CD14-positive monocyte (primary cell): ENCODE measurements around the gene CDH5. TPM values are rescaled to one million over a fixed set of nuclear protein-coding genes. Genes with fewer than 3 reads are reported as not detected.

ENCODE experiments used
- DNase-seq, 3 donors: peaks; one replicate each; pipeline ENCODE4 v3.0.0-alpha.2; 2011 to 2022
- H2AFZ ChIP-seq: 2 replicates; pipeline ENCODE4 v1.6.0; 2012; ENCODE audit warnings: mild to moderate bottlenecking, low read depth, low read length, inconsistent platforms; ENCODE audit not compliant: insufficient read depth, poor library complexity, severe bottlenecking
- H3K27ac ChIP-seq, 2 donors: 1 replicate in 1 of 2; 2 replicates in 1 of 2; pipeline ENCODE4 v1.5.1; 2012 to 2013; ENCODE audit warnings: low read length in 2 of 2, control low read depth in 1 of 2, inconsistent platforms in 1 of 2, low read depth in 1 of 2, mild to moderate bottlenecking in 1 of 2
- H3K27me3 ChIP-seq, 2 donors: one replicate each; pipeline versions ENCODE4 v1.6.0 to v1.6.1; 2011 to 2013; ENCODE audit warnings: low read length in 2 of 2; ENCODE audit not compliant: control insufficient read depth in 2 of 2, insufficient read depth in 2 of 2
- H3K36me3 ChIP-seq, 2 donors: replicated peaks in 1 of 2; 1 replicate in 1 of 2; 2 replicates in 1 of 2; pipeline versions ENCODE4 v1.5.1 to v1.6.1; 2012 to 2013; ENCODE audit warnings: low read length in 2 of 2, control low read depth in 1 of 2, inconsistent platforms in 1 of 2, mild to moderate bottlenecking in 1 of 2; ENCODE audit not compliant: insufficient read depth in 2 of 2, control insufficient read depth in 1 of 2
- H3K4me1 ChIP-seq, 2 donors: 1 replicate in 1 of 2; 2 replicates in 1 of 2; pipeline versions ENCODE4 v1.5.1 to v1.6.1; 2012 to 2013; ENCODE audit warnings: low read length in 2 of 2, control low read depth in 1 of 2, inconsistent platforms in 1 of 2, mild to moderate bottlenecking in 1 of 2, moderate library complexity in 1 of 2; ENCODE audit not compliant: insufficient read depth in 2 of 2, control insufficient read depth in 1 of 2
- H3K4me2 ChIP-seq: replicated peaks from 2 replicates; pipeline ENCODE3; 2012; ENCODE audit warnings: low read length, moderate library complexity, mild to moderate bottlenecking; ENCODE audit not compliant: poor library complexity, severe bottlenecking; ENCODE audit errors: extremely low read depth
- H3K4me3 ChIP-seq, 3 experiments: fragments of 200-600 bp in 1 of 3; sonication (generic) in 1 of 3; replicated peaks in 1 of 3; 1 replicate in 2 of 3; 2 replicates in 1 of 3; pipeline ENCODE4 v1.5.1; 2011 to 2013; ENCODE audit warnings: low read length in 3 of 3, mild to moderate bottlenecking in 3 of 3, control low read depth in 2 of 3, low read depth in 2 of 3, inconsistent platforms in 1 of 3, moderate library complexity in 1 of 3
- H3K79me2 ChIP-seq: 2 replicates; pipeline ENCODE4 v1.6.0; 2012; ENCODE audit warnings: mild to moderate bottlenecking, control low read depth, inconsistent platforms, low read length, moderate library complexity; ENCODE audit not compliant: insufficient read depth
- H3K9ac ChIP-seq: 2 replicates; pipeline ENCODE4 v1.6.0; 2017; ENCODE audit warnings: low read length, mild to moderate bottlenecking; ENCODE audit not compliant: insufficient read depth, poor library complexity, severe bottlenecking
- H3K9me3 ChIP-seq, 2 donors: replicated peaks in 1 of 2; 1 replicate in 1 of 2; 2 replicates in 1 of 2; pipeline versions ENCODE4 v1.5.1 to v1.6.1; 2012 to 2013; ENCODE audit warnings: low read length in 2 of 2, control low read depth in 1 of 2; ENCODE audit not compliant: control insufficient read depth in 1 of 2, insufficient read depth in 1 of 2
- H4K20me1 ChIP-seq: 2 replicates; pipeline ENCODE4 v1.6.0; 2012; ENCODE audit warnings: mild to moderate bottlenecking, low read length, control low read depth, moderate library complexity; ENCODE audit not compliant: insufficient read depth
- H3K27ac Mint-ChIP-seq, 7 donors: one replicate each; pipeline ENCODE4 v1.8.0; 2020; ENCODE audit warnings: mild to moderate bottlenecking in 7 of 7, mixed read lengths in 7 of 7, moderate library complexity in 6 of 7, inconsistent platforms in 2 of 7
- H3K27me3 Mint-ChIP-seq, 3 donors: one replicate each; pipeline ENCODE4 v1.8.0; 2021 to 2022; ENCODE audit warnings: low read depth in 3 of 3, mild to moderate bottlenecking in 3 of 3, mixed read lengths in 3 of 3, moderate library complexity in 3 of 3, inconsistent platforms in 1 of 3
- H3K36me3 Mint-ChIP-seq, 2 donors: one replicate each; pipeline ENCODE4 v1.8.0; 2020; ENCODE audit warnings: mixed read lengths in 2 of 2, inconsistent platforms in 1 of 2, mild to moderate bottlenecking in 1 of 2
- H3K4me1 Mint-ChIP-seq: one replicate; pipeline ENCODE4 v1.8.0; 2020; ENCODE audit warnings: mild to moderate bottlenecking, mixed read lengths
- H3K4me3 Mint-ChIP-seq, 2 donors: one replicate each; pipeline ENCODE4 v1.8.0; 2020; ENCODE audit warnings: mild to moderate bottlenecking in 2 of 2, mixed read lengths in 2 of 2, moderate library complexity in 1 of 2
- H3K9me3 Mint-ChIP-seq, 7 donors: one replicate each; pipeline ENCODE4 v1.8.0; 2020 to 2022; ENCODE audit warnings: mixed read lengths in 7 of 7, mild to moderate bottlenecking in 6 of 7, moderate library complexity in 6 of 7, inconsistent platforms in 2 of 7
- WGBS: methylation state at CpG from one replicate; pipeline ENCODE4 v1.1.5; 2013; ENCODE audit warnings: missing lambda C conversion rate; ENCODE audit not compliant: insufficient coverage; 5-methylcytosine and 5-hydroxymethylcytosine counted together
- intact Hi-C, 2 donors: fragments of 100-400 bp; cut with micrococcal nuclease; formaldehyde crosslinking; loops; one replicate each; pipeline versions ENCODE4 v1.15.0 to v1.15.1; 2023
- polyA plus RNA-seq, 3 donors: library from polyadenylated mRNA; depleted of rRNA in 1 of 3; unstranded in 2 of 3; stranded (reverse) in 1 of 3; fragments of 300-500 nt in 2 of 3; fragments of >200 nt in 1 of 3; fragmentation: Illumina TruSeq in 2 of 3; gene quantifications; 1 replicate in 2 of 3; 2 replicates in 1 of 3; pipeline ENCODE4 v1.2.3, GENCODE V29; 2012 to 2021
- TF ChIP-seq, protein P1 (sequence below): fragments of 200-600 bp; IDR thresholded peaks from one replicate; pipeline ENCODE4 v1.8.0; 2022; ENCODE audit warnings: antibody characterized with exemption, mild to moderate bottlenecking

Gene CDH5
- polyA plus RNA-seq, 3 donors = 0.12 to 0.22 TPM; not detected in 1

GRCh38 chr16:66408163-66409048, 41.9 kb downstream of the CDH5 start:
- peaks cover 0 to 5% of the 10 kb centered on the region in 2 donors for H3K27me3 ChIP-seq
- intact Hi-C loops = loop anchor here (5.0 to 10.0 kb wide), 5 partner anchors 74 to 459 kb away; no protein-coding TSS in a partner anchor
- Mint-ChIP-seq H3K27ac (peak overlapping the region; percentile 25 to 81 (median 62)), H3K4me3 (peak overlapping the region in 1 of 2 donors; percentile 85), H3K4me1 (peaks cover 21% of the 10 kb centered on the region), H3K36me3 (peaks cover 0 to 4% of the 10 kb centered on the region in 2 donors), H3K27me3 (peaks cover 6 to 13% (median 12%) of the 10 kb centered on the region in 3 donors), H3K9me3 (peaks cover 8 to 17% (median 13%) of the 10 kb centered on the region in 7 donors)
- peak overlapping the region; percentile 64 for H2AFZ ChIP-seq
- peak overlapping the region in 1 of 3 experiments; percentile 17 for H3K4me3 ChIP-seq
- 80% methylated on average over 3 of the region's 5 CpGs for WGBS
- peaks cover 0 to 6% of the 10 kb centered on the region in 2 donors for H3K9me3 ChIP-seq
- H3K4me2 ChIP-seq = peak overlapping the region; percentile 11
- DNase-seq = peak; percentile 18 to 62 (median 28)
- TF ChIP-seq, protein P1, sequence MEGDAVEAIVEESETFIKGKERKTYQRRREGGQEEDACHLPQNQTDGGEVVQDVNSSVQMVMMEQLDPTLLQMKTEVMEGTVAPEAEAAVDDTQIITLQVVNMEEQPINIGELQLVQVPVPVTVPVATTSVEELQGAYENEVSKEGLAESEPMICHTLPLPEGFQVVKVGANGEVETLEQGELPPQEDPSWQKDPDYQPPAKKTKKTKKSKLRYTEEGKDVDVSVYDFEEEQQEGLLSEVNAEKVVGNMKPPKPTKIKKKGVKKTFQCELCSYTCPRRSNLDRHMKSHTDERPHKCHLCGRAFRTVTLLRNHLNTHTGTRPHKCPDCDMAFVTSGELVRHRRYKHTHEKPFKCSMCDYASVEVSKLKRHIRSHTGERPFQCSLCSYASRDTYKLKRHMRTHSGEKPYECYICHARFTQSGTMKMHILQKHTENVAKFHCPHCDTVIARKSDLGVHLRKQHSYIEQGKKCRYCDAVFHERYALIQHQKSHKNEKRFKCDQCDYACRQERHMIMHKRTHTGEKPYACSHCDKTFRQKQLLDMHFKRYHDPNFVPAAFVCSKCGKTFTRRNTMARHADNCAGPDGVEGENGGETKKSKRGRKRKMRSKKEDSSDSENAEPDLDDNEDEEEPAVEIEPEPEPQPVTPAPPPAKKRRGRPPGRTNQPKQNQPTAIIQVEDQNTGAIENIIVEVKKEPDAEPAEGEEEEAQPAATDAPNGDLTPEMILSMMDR = no peak
- H3K79me2 ChIP-seq = no peaks in the 10 kb centered on the region
- H4K20me1 ChIP-seq = no peaks in the 10 kb centered on the region
- peak overlapping the region in 1 of 2 donors; percentile 55 for H3K27ac ChIP-seq
- peaks cover 18 to 19% of the 10 kb centered on the region in 2 donors for H3K4me1 ChIP-seq
- no peak overlapping the region for H3K9ac ChIP-seq
- no peaks in the 10 kb centered on the region for H3K36me3 ChIP-seq

DNA sequence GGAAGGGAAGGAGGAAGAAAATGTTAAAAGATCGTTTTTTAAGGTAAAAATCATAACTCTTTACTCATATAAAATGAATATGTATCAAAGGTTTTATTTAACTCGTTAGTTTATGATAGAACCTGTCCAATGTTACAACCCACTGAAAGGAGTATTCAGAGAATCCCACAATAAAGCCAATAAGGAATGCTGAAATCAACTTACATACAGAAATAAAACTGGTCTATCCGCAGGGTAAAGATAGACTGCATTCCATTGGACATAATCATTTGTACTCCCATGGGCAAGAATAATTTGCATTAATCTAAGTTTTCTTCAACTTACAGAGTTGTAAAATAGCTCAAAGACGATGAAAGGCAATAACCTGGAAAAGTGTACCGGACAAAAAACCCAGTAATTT, 42.7 kb downstream of the CDH5 start:
- Mint-ChIP-seq H3K36me3 (peaks cover 0 to 4% of the 10 kb centered on the region in 2 donors), H3K27me3 (peaks cover 6 to 13% (median 12%) of the 10 kb centered on the region in 3 donors), H3K4me1 (peaks cover 21% of the 10 kb centered on the region), H3K4me3 (no peak overlapping the region), H3K9me3 (peaks cover 8 to 17% (median 13%) of the 10 kb centered on the region in 7 donors), H3K27ac (no peak overlapping the region)
- H2AFZ ChIP-seq = no peak overlapping the region
- intact Hi-C loops = loop anchor here (5.0 to 10.0 kb wide), 5 partner anchors 73 to 458 kb away; no protein-coding TSS in a partner anchor
- no peak overlapping the region for H3K27ac ChIP-seq
- H3K79me2 ChIP-seq = no peaks in the 10 kb centered on the region
- TF ChIP-seq, protein P1 = no peak
- peaks cover 0 to 5% of the 10 kb centered on the region in 2 donors for H3K27me3 ChIP-seq
- peaks cover 0 to 6% of the 10 kb centered on the region in 2 donors for H3K9me3 ChIP-seq
- H3K9ac ChIP-seq = no peak overlapping the region
- H3K4me2 ChIP-seq = no peak overlapping the region
- H4K20me1 ChIP-seq = no peaks in the 10 kb centered on the region
- H3K4me1 ChIP-seq = peaks cover 18 to 19% of the 10 kb centered on the region in 2 donors
- no CpG with 5 or more reads among the region's 5 CpGs for WGBS
- no peak for DNase-seq
- H3K4me3 ChIP-seq = no peak overlapping the region
- no peaks in the 10 kb centered on the region for H3K36me3 ChIP-seq
